Measurements from ENCODE around the gene GBP3. TPM values are rescaled to one million over a fixed set of nuclear protein-coding genes. Genes with fewer than 3 reads are reported as not detected.
A peak's percentile ranks its signal among the peaks of the same experiment; 100 is the strongest.

GBP3 gene
- total and polyA plus RNA-seq, 10 of the 15 experiments (the other 5 are each of a cell fraction or from before 2014, with no cell fraction given), result 0.21 to 3.1 (median 1.7) TPM

- in situ Hi-C loops (cut with MboI), result no loop called here
- RAD21 ChIA-PET (ENCODE audit: unreplicated experiment), result interaction anchor here (0.7 to 2.0 kb wide), 8 partner anchors 11 to 224 kb away, joined by 3 to 7 read pairs (median 4); no protein-coding TSS in a partner anchor
- 0% methylated on average over 2 of the region's 2 CpGs for WGBS (ENCODE audit: insufficient coverage, insufficient replicate concordance, low lambda C conversion rate, missing lambda C conversion rate)
Measured at GRCh38 chr1:88973520-88974137, 49.0 kb downstream of the GBP3 start.

More at GRCh38 chr1:88973520-88974137, 49.0 kb downstream of the GBP3 start:
- ChIA-PET SMC1A (ENCODE audit: uncharacterized antibody, unreplicated experiment) (interaction anchor here (0.9 to 5.6 kb wide), 14 partner anchors 10 to 790 kb away, joined by 3 to 26 read pairs (median 4); no protein-coding TSS in a partner anchor), POLR2A (interaction anchor here (1.8 kb wide), 1 partner anchor 11 kb away, joined by 5 read pairs; no protein-coding TSS in a partner anchor), CTCF (interaction anchor here (0.6 to 4.5 kb wide), 23 partner anchors 8 to 562 kb away, joined by 3 to 36 read pairs (median 3); partner anchors contain the start of gene GBP3)
- Histone ChIP-seq H3K27me3 (replicated peaks in 1 of 2; ENCODE audit: control insufficient read depth in 2 of 2, insufficient read depth in 2 of 2, low read length in 1 of 2) (no peaks in the 10 kb centered on the region), H3K79me2 (ENCODE audit: control insufficient read depth, insufficient read depth, low read length) (no peaks in the 10 kb centered on the region; the same call in none of the 2 replicates), H3K9me3 (replicated peaks; ENCODE audit: control insufficient read depth, insufficient read depth, low read length) (no peaks in the 10 kb centered on the region; the same call in 1 of the 3 replicates), H3K27ac (ENCODE audit: control insufficient read depth, insufficient read depth) (no peak overlapping the region), H4K20me1 (ENCODE audit: control insufficient read depth, insufficient read depth) (no peaks in the 10 kb centered on the region), H3K4me3 (no peak overlapping the region), H2AFZ (ENCODE audit: control insufficient read depth, low read depth, low read length) (no peak overlapping the region), H3K4me2 (ENCODE audit: control insufficient read depth, insufficient read depth) (no peak overlapping the region), H3K9ac (ENCODE audit: control insufficient read depth, insufficient read depth, low read length) (no peak overlapping the region), H3K36me3 (ENCODE audit: control insufficient read depth in 2 of 2, insufficient read depth in 2 of 2, low read length in 1 of 2) (peaks cover 0 to 7% of the 10 kb centered on the region in 2 experiments; a peak in 1 of 4 replicates), H3K4me1 (ENCODE audit: control insufficient read depth, insufficient read depth, low read length) (peaks cover 4% of the 10 kb centered on the region)
- peak; percentile 92 for FAIRE-seq
- ATAC-seq, result peak; percentile 74
- DNase-seq (ENCODE audit: low read depth, low spot score), result no peak
- TF ChIP-seq, protein P1, sequence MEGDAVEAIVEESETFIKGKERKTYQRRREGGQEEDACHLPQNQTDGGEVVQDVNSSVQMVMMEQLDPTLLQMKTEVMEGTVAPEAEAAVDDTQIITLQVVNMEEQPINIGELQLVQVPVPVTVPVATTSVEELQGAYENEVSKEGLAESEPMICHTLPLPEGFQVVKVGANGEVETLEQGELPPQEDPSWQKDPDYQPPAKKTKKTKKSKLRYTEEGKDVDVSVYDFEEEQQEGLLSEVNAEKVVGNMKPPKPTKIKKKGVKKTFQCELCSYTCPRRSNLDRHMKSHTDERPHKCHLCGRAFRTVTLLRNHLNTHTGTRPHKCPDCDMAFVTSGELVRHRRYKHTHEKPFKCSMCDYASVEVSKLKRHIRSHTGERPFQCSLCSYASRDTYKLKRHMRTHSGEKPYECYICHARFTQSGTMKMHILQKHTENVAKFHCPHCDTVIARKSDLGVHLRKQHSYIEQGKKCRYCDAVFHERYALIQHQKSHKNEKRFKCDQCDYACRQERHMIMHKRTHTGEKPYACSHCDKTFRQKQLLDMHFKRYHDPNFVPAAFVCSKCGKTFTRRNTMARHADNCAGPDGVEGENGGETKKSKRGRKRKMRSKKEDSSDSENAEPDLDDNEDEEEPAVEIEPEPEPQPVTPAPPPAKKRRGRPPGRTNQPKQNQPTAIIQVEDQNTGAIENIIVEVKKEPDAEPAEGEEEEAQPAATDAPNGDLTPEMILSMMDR (IDR thresholded peaks at IDR 0.05 in 2 of 3, conservative IDR thresholded peaks at IDR 0.05 in 1 of 3; ENCODE audit: control insufficient read depth in 2 of 3, extremely low read depth in 1 of 3, insufficient read depth in 1 of 3, low read depth in 3 of 3, low read length in 3 of 3), result peak; percentile 39 to 63 (median 52); a peak in 5 of 6 replicates
- TF ChIP-seq CBFB (IDR thresholded peaks at IDR 0.05; ENCODE audit: low read depth), result no peak
- no peak for TF ChIP-seq RBBP5 (conservative IDR thresholded peaks at IDR 0.05)
- TF ChIP-seq SMARCA5 (IDR thresholded peaks at IDR 0.05), result no peak
- TF ChIP-seq RAD21 (IDR thresholded peaks at IDR 0.05; ENCODE audit: insufficient read depth, low read depth, low read length), result peak; percentile 62
- intact Hi-C loops (cut with micrococcal nuclease; ENCODE audit: unreplicated experiment), result loop anchor here (1.0 kb wide), 1 partner anchor 482 kb away; no protein-coding TSS in a partner anchor
- no TSS peak for BruUV-seq (replicated peaks)
